SK-N-SH treated with all-trans-retinoic acid at 6 μM for 48 hours (cell line): ENCODE results near the gene NTN5.
"Not testable (repeated sequence)": the region's sequence is repeated elsewhere in the genome, so short reads cannot be mapped to it uniquely, and the experiment has no call there.

Experiments used
- ATAC-seq: fragments of 200-7000 bp; cut with Tn5 transposase; 3 replicates; pipeline ENCODE4 v1.9.1; 2020; ENCODE audit warnings: mild to moderate bottlenecking, moderate library complexity
- ARNTL ChIP-seq: fragments of 450-650 bp; formaldehyde crosslinking; IDR thresholded peaks from 2 replicates; pipeline ENCODE4 v1.5.0; 2020; ENCODE audit warnings: low read depth, mild to moderate bottlenecking, moderate library complexity, borderline replicate concordance
- BACH2 ChIP-seq: fragments of 250-450 bp; sonication (Bioruptor Pico); IDR thresholded peaks from 2 replicates; pipeline ENCODE4 v1.9.0; 2021; ENCODE audit warnings: mild to moderate bottlenecking, borderline replicate concordance
- CSDC2 ChIP-seq: fragments of 250-450 bp; sonication (Bioruptor Pico); IDR thresholded peaks from 2 replicates; pipeline ENCODE4 v1.5.0; 2020; ENCODE audit warnings: mild to moderate bottlenecking, moderate library complexity
- ESRRG ChIP-seq: fragments of 250-450 bp; sonication (Bioruptor Pico); IDR thresholded peaks from 2 replicates; pipeline ENCODE4 v1.6.1; 2021; ENCODE audit warnings: mild to moderate bottlenecking
- GLIS3 ChIP-seq: fragments of 250-450 bp; sonication (Bioruptor Pico); IDR thresholded peaks from 2 replicates; pipeline ENCODE4 v1.5.0; 2020; ENCODE audit warnings: mild to moderate bottlenecking, moderate library complexity
- ISL1 ChIP-seq: fragments of 250-450 bp; sonication (Bioruptor Pico); IDR thresholded peaks from 2 replicates; pipeline ENCODE4 v2.1.2; 2022; ENCODE audit warnings: mild to moderate bottlenecking, moderate library complexity
- OSR1 ChIP-seq: fragments of 250-450 bp; sonication (Bioruptor Pico); IDR thresholded peaks from 2 replicates; pipeline ENCODE4 v1.8.0; 2022; ENCODE audit warnings: moderate library complexity, mild to moderate bottlenecking, inconsistent platforms
- PPARA ChIP-seq: fragments of 250-450 bp; sonication (Bioruptor Pico); IDR thresholded peaks from 2 replicates; pipeline ENCODE4 v1.5.0; 2020; ENCODE audit warnings: mild to moderate bottlenecking, borderline replicate concordance
- RARB ChIP-seq: fragments of 250-450 bp; sonication (Bioruptor Pico); IDR thresholded peaks from 2 replicates; pipeline ENCODE4 v1.8.0; 2021; ENCODE audit warnings: mild to moderate bottlenecking, moderate library complexity
- SNAI2 ChIP-seq: fragments of 250-450 bp; sonication (Bioruptor Pico); IDR thresholded peaks from 2 replicates; pipeline ENCODE4 v1.5.0; 2020; ENCODE audit warnings: mild to moderate bottlenecking, moderate library complexity
- TCF4 ChIP-seq: fragments of 250-450 bp; sonication (Bioruptor Pico); IDR thresholded peaks from 2 replicates; pipeline ENCODE4 v1.8.0; 2021; ENCODE audit warnings: mild to moderate bottlenecking, moderate library complexity, borderline replicate concordance
- TOX ChIP-seq: fragments of 250-450 bp; sonication (Bioruptor Pico); IDR thresholded peaks from 2 replicates; pipeline ENCODE4 v1.8.0; 2021; ENCODE audit warnings: mild to moderate bottlenecking, moderate library complexity, borderline replicate concordance
- ZC3H10 ChIP-seq: fragments of 250-450 bp; sonication (Bioruptor Pico); IDR thresholded peaks from 2 replicates; pipeline ENCODE4 v1.5.1; 2021; ENCODE audit warnings: mild to moderate bottlenecking, moderate library complexity
- ZFP3 ChIP-seq: fragments of 250-450 bp; sonication (Bioruptor Pico); IDR thresholded peaks from 2 replicates; pipeline ENCODE4 v1.5.0; 2020; ENCODE audit warnings: mild to moderate bottlenecking, moderate library complexity
- ZFP30 ChIP-seq: fragments of 450-650 bp; formaldehyde crosslinking; IDR thresholded peaks from 2 replicates; pipeline ENCODE4 v1.5.0; 2022; ENCODE audit warnings: mild to moderate bottlenecking, moderate library complexity
- ZNF565 ChIP-seq: fragments of 450-650 bp; formaldehyde crosslinking; conservative IDR thresholded peaks from 2 replicates; pipeline ENCODE4 v1.5.0; 2020; ENCODE audit warnings: low read depth, mild to moderate bottlenecking, moderate library complexity
- ZNF8 ChIP-seq: fragments of 450-650 bp; formaldehyde crosslinking; IDR thresholded peaks from 2 replicates; pipeline ENCODE4 v1.5.0; 2020; ENCODE audit warnings: mild to moderate bottlenecking, moderate library complexity
- TF ChIP-seq, protein P1 (sequence below): fragments of 250-450 bp; sonication (Bioruptor Pico); IDR thresholded peaks from 2 replicates; pipeline ENCODE4 v1.5.0; 2020; ENCODE audit warnings: mild to moderate bottlenecking, moderate library complexity
- TF ChIP-seq, protein P2 (sequence below): fragments of 250-450 bp; sonication (Bioruptor Pico); IDR thresholded peaks from 2 replicates; pipeline ENCODE4 v1.8.0; 2020; ENCODE audit warnings: mild to moderate bottlenecking, moderate library complexity, borderline replicate concordance
- TF ChIP-seq, protein P3 (sequence below): fragments of 250-450 bp; sonication (Bioruptor Pico); IDR thresholded peaks from 2 replicates; pipeline ENCODE4 v1.5.1; 2021; ENCODE audit warnings: mild to moderate bottlenecking, moderate library complexity
- TF ChIP-seq, protein P4 (sequence below): fragments of 250-450 bp; sonication (Bioruptor Pico); IDR thresholded peaks from 2 replicates; pipeline ENCODE4 v1.5.1; 2020; ENCODE audit warnings: low read depth, mild to moderate bottlenecking, moderate library complexity
- TF ChIP-seq, protein P5 (sequence below): fragments of 250-450 bp; sonication (Bioruptor Pico); IDR thresholded peaks from 2 replicates; pipeline ENCODE4 v1.8.0; 2021; ENCODE audit warnings: low read depth, mild to moderate bottlenecking, moderate library complexity, borderline replicate concordance

Gene NTN5

DNA sequence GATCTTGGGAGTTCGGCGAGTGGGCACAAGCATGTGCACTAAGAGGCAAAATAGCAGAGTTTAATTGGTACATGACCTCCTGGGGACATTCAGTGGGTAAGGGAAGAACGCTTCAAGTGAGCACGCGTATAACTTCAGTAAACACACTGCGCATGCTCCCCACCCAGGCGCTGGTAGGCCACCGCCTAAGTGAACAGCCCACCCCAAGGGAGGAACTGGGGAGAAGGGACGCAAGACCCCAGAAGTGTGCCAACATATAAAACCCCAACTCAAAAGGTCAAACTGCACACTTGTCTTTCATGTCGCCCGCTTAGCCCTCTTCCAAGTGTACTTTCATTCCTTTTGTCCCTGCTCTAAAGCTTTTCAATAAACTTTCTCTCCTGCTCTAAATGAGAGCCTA, 10.5 kb upstream of the NTN5 start (continued):
- TF ChIP-seq ZNF8 (CRISPR knock-in tag) (no peak), SNAI2 (CRISPR knock-in tag) (no peak)

DNA sequence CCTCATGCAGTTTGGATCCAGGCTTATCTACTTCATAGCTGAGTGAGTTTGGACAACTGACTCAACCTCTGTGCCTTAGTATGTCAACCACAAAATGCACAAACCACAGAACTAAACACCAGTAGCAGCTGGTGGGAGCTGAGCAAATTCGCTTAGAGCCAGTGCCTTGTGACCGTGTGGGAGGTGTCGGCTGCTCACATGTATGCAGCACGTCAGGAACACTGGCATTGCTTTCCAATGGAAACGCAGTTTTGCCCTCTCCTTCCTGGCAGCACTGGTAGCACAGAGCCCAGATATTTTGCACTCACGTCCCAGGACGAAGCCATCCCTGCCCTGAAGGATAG, 8.3 kb upstream of the NTN5 start:
- no peak for TF ChIP-seq TOX
- no peak for TF ChIP-seq CSDC2
- no peak for TF ChIP-seq TCF4 (CRISPR knock-in tag)
- TF ChIP-seq OSR1 (CRISPR knock-in tag): no peak
- TF ChIP-seq ZNF565: no peak
- TF ChIP-seq GLIS3 (CRISPR knock-in tag): no peak
- no peak for TF ChIP-seq ISL1 (CRISPR knock-in tag)
- TF ChIP-seq, protein P1, sequence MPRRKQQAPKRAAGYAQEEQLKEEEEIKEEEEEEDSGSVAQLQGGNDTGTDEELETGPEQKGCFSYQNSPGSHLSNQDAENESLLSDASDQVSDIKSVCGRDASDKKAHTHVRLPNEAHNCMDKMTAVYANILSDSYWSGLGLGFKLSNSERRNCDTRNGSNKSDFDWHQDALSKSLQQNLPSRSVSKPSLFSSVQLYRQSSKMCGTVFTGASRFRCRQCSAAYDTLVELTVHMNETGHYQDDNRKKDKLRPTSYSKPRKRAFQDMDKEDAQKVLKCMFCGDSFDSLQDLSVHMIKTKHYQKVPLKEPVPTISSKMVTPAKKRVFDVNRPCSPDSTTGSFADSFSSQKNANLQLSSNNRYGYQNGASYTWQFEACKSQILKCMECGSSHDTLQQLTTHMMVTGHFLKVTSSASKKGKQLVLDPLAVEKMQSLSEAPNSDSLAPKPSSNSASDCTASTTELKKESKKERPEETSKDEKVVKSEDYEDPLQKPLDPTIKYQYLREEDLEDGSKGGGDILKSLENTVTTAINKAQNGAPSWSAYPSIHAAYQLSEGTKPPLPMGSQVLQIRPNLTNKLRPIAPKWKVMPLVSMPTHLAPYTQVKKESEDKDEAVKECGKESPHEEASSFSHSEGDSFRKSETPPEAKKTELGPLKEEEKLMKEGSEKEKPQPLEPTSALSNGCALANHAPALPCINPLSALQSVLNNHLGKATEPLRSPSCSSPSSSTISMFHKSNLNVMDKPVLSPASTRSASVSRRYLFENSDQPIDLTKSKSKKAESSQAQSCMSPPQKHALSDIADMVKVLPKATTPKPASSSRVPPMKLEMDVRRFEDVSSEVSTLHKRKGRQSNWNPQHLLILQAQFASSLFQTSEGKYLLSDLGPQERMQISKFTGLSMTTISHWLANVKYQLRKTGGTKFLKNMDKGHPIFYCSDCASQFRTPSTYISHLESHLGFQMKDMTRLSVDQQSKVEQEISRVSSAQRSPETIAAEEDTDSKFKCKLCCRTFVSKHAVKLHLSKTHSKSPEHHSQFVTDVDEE: no peak
- TF ChIP-seq, protein P2, sequence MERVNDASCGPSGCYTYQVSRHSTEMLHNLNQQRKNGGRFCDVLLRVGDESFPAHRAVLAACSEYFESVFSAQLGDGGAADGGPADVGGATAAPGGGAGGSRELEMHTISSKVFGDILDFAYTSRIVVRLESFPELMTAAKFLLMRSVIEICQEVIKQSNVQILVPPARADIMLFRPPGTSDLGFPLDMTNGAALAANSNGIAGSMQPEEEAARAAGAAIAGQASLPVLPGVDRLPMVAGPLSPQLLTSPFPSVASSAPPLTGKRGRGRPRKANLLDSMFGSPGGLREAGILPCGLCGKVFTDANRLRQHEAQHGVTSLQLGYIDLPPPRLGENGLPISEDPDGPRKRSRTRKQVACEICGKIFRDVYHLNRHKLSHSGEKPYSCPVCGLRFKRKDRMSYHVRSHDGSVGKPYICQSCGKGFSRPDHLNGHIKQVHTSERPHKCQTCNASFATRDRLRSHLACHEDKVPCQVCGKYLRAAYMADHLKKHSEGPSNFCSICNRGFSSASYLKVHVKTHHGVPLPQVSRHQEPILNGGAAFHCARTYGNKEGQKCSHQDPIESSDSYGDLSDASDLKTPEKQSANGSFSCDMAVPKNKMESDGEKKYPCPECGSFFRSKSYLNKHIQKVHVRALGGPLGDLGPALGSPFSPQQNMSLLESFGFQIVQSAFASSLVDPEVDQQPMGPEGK (CRISPR knock-in tag): no peak
- no peak for TF ChIP-seq RARB (CRISPR knock-in tag)
- no peak for TF ChIP-seq ZC3H10
- TF ChIP-seq, protein P3, sequence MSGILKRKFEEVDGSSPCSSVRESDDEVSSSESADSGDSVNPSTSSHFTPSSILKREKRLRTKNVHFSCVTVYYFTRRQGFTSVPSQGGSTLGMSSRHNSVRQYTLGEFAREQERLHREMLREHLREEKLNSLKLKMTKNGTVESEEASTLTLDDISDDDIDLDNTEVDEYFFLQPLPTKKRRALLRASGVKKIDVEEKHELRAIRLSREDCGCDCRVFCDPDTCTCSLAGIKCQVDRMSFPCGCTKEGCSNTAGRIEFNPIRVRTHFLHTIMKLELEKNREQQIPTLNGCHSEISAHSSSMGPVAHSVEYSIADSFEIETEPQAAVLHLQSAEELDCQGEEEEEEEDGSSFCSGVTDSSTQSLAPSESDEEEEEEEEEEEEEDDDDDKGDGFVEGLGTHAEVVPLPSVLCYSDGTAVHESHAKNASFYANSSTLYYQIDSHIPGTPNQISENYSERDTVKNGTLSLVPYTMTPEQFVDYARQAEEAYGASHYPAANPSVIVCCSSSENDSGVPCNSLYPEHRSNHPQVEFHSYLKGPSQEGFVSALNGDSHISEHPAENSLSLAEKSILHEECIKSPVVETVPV (CRISPR knock-in tag): no peak
- TF ChIP-seq, all 23 proteins: peak for 0
- ATAC-seq: no peak

DNA sequence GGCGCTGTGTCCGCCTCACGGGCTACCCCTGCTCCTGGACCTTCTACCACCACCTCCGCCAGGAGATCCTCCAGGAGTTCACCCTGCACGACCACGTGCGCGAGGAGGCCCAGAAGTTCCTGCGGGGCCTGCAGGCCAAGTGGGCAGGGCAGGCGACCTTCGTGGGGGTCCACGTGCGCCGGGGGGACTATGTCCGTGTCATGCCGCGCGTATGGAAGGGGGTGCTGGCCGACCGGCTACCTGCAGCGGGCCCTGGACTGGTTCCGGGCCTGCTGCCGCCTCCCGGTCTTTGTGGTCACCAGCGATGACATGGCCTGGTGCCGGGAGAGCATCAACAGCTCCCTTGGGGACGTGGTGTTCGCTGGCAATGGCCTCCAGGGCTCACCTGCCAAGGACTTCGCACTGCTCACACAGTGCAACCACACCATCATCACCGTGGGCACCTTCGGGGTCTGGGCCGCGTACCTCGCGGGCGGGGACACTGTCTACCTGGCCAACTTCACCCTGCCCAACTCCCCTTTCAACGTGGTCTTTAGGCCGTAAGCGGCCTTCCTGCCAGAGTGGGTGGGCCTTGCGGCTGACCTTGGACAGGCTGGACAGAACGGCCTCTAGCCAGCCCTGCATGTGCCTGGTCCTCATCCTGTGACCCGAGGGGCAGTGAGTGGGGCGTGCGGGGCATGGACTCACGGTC, 7.8 kb upstream of the NTN5 start:
- TF ChIP-seq GLIS3 (CRISPR knock-in tag) (no peak), RARB (CRISPR knock-in tag) (no peak), PPARA (CRISPR knock-in tag) (no peak), ZFP3 (CRISPR knock-in tag) (no peak), ZNF8 (CRISPR knock-in tag) (no peak), ARNTL (CRISPR knock-in tag) (no peak)
- ATAC-seq: no peak

DNA sequence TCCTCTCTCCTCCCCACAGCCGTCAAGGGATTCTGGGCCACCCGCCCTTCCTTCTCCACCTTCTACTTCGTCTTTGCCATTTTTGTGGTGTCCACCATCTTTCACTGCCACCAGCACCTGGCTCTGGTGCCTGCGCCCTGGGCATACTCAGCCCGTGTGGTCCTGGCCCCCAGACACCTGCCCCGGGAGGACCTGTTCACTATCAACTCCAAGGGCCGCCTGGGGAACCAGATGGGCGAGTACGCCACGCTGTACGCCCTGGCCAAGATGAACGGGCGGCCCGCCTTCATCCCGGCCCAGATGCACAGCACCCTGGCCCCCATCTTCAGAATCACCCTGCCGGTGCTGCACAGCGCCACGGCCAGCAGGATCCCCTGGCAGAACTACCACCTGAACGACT, 7.2 kb upstream of the NTN5 start:
- ATAC-seq: not testable (repeated sequence)

DNA sequence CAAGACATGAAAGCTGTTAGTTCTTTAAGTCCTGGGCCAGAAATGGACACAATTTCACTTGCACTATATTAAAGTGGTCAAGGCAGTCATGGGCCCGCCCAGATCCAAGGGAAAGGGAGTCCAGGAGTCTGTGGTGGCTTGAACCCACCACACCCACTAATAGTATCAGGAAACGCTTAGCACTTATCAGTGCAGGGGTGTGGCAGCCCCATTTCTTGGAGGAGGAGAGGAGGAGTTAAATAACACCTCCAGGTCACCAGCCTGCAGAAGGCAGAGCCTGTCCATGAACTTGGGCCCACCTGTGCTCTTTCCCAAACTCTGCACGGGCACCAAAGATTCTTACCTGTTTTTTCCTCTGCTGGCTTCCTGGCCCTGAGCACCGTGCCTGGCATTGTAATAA, 5.4 kb upstream of the NTN5 start:
- no peak for TF ChIP-seq ZFP30
- ATAC-seq: no peak

DNA sequence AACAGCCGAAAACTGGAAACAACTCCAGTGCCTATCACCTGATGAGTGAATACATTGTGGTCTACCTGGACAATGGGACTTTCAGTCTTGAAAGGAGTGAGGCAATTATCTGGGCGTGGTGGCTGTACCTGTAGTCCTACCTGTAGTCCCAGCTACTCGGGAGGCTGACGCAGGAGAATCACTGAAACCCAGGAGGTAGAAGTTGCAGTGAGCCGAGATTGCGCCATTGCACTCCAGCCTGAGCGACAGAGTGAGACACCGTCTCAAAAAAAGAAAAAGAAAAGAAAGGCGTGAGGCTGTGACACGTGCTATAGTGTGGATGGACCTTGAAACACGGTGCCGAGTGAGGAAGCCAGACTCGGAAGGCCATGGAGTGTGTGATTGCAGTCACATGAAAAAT, 4.1 kb upstream of the NTN5 start:
- no peak for ATAC-seq
- TF ChIP-seq SNAI2 (CRISPR knock-in tag) (no peak), BACH2 (CRISPR knock-in tag) (no peak), ESRRG (no peak), ISL1 (CRISPR knock-in tag) (no peak), TCF4 (CRISPR knock-in tag) (no peak), TOX (no peak), ARNTL (CRISPR knock-in tag) (no peak), RARB (CRISPR knock-in tag) (no peak), ZNF565 (no peak), ZC3H10 (no peak)
- TF ChIP-seq, protein P2 (CRISPR knock-in tag): no peak
- TF ChIP-seq, protein P4, sequence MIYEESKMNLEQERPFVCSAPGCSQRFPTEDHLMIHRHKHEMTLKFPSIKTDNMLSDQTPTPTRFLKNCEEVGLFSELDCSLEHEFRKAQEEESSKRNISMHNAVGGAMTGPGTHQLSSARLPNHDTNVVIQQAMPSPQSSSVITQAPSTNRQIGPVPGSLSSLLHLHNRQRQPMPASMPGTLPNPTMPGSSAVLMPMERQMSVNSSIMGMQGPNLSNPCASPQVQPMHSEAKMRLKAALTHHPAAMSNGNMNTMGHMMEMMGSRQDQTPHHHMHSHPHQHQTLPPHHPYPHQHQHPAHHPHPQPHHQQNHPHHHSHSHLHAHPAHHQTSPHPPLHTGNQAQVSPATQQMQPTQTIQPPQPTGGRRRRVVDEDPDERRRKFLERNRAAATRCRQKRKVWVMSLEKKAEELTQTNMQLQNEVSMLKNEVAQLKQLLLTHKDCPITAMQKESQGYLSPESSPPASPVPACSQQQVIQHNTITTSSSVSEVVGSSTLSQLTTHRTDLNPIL (CRISPR knock-in tag): no peak
- TF ChIP-seq, protein P5, sequence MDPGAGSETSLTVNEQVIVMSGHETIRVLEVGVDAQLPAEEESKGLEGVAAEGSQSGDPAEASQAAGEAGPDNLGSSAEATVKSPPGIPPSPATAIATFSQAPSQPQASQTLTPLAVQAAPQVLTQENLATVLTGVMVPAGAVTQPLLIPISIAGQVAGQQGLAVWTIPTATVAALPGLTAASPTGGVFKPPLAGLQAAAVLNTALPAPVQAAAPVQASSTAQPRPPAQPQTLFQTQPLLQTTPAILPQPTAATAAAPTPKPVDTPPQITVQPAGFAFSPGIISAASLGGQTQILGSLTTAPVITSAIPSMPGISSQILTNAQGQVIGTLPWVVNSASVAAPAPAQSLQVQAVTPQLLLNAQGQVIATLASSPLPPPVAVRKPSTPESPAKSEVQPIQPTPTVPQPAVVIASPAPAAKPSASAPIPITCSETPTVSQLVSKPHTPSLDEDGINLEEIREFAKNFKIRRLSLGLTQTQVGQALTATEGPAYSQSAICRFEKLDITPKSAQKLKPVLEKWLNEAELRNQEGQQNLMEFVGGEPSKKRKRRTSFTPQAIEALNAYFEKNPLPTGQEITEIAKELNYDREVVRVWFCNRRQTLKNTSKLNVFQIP (CRISPR knock-in tag): no peak
